ENCODE results near the gene TMEM236. TPM values are rescaled to one million over a fixed set of nuclear protein-coding genes. Genes with fewer than 3 reads are reported as not detected.
A peak's percentile ranks its signal among the peaks of the same experiment; 100 is the strongest.

TMEM236 gene
- total and polyA plus RNA-seq, 4 experiments from 2014 or later = 0.03 to 0.17 (median 0.17) TPM; not detected in 1

DNA sequence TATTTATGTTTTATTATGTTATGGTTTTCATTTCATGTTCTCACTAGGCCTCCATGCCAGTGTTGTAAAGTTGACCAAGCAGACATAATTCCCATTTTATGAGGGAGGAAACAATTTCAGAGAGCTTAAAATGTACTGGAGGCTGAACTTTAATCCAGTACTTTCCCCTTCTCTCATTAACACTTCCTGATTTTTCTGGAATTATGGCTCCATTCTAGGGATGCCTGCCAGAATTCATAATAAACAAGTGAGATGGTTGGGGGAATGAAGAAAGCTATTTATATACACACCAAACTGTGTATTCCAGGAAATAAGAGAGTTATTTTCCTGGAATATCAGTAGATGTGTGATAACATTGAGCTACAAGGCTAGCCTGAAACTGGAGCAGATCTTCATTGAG lies 6.9 kb downstream of the TMEM236 start:
- Histone ChIP-seq H3K36me3 (ENCODE audit: insufficient read depth, low read length) (no peaks in the 10 kb centered on the region), H3K27ac (ENCODE audit: low read depth, low read length) (no peak overlapping the region), H3K4me1 (ENCODE audit: insufficient read depth, low read length) (no peaks in the 10 kb centered on the region), H3K4me3 (ENCODE audit: low read length in 2 of 2) (no peak overlapping the region), H3K27me3 (ENCODE audit: insufficient read depth, low read length) (no peaks in the 10 kb centered on the region), H3K9me3 (ENCODE audit: control insufficient read depth in 1 of 2, low read length in 2 of 2) (no peaks in the 10 kb centered on the region)
- H3K27ac Mint-ChIP-seq = no peak overlapping the region
- peaks cover 0 to 3% of the 10 kb centered on the region in 2 donors for H3K27me3 Mint-ChIP-seq
- ChIA-PET POLR2A (ENCODE audit: partially characterized antibody) (no interaction called here), CTCF (ENCODE audit: partially characterized antibody) (no interaction called here)
- peaks cover 0 to 2% (median 0%) of the 10 kb centered on the region in 8 donors for H3K9me3 Mint-ChIP-seq
- peaks cover 3 to 5% (median 4%) of the 10 kb centered on the region in 4 donors for H3K4me1 Mint-ChIP-seq
- no peak overlapping the region for H3K4me3 Mint-ChIP-seq
- intact Hi-C loops (cut with micrococcal nuclease) = no loop called here
- DNase-seq = no peak
- H3K36me3 Mint-ChIP-seq = no peaks in the 10 kb centered on the region

DNA sequence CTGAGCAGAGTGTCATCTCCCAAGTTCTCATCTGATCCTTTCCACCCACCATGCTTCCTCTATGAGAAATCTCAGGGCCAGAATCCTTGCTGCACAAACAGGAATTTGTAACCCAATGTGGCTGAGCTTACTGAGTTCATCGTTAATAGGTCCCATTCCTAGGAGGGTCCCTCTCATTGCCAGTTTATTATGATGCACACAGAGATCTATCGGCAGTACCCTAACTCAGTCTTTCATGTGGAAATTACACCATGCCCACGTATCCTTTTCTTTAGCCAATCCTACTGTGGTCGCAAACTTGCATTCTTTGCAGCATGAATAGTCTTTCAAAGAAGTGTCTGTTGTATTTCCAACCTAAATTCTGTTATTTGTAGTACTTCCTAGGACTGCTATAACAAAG lies 12.1 kb downstream of the TMEM236 start:
- no peak for DNase-seq
- Histone ChIP-seq H3K9me3 (ENCODE audit: control insufficient read depth in 1 of 2, low read length in 2 of 2) (no peaks in the 10 kb centered on the region), H3K27ac (ENCODE audit: low read depth, low read length) (no peak overlapping the region), H3K4me1 (ENCODE audit: insufficient read depth, low read length) (no peaks in the 10 kb centered on the region), H3K36me3 (ENCODE audit: insufficient read depth, low read length) (no peaks in the 10 kb centered on the region), H3K27me3 (ENCODE audit: insufficient read depth, low read length) (no peaks in the 10 kb centered on the region), H3K4me3 (ENCODE audit: low read length in 2 of 2) (no peak overlapping the region)
- Mint-ChIP-seq H3K9me3 (peaks cover 0 to 6% (median under 1%) of the 10 kb centered on the region in 8 donors), H3K4me1 (peaks cover 0 to 1% (median 0%) of the 10 kb centered on the region in 4 donors), H3K4me3 (no peak overlapping the region), H3K27me3 (peaks cover 2 to 11% of the 10 kb centered on the region in 2 donors), H3K27ac (no peak overlapping the region), H3K36me3 (no peaks in the 10 kb centered on the region)
- intact Hi-C loops (cut with micrococcal nuclease) = no loop called here
- CTCF ChIA-PET (ENCODE audit: partially characterized antibody) = no interaction called here
- POLR2A ChIA-PET (ENCODE audit: partially characterized antibody) = no interaction called here

DNA sequence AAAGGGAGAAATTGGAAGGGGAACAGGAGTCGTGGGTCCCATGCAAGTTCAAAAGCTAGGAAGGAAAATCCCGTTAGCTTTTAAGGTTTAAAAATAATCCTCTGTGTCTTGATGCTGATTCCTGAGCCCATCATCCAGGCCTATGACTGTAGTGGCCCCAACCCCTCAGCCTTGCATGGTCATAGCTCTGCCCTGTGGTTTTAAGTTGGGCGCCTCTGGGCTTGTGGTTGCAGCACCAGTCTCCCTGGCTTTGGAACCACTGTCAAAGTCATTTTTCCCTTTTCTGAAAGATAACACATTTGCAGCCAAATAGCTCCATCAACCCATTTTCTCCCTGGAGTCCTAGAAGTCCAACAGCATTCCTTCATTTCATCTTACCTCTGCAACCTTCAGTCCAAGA lies 13.6 kb downstream of the TMEM236 start:
- no peak overlapping the region for H3K27ac Mint-ChIP-seq
- no peak for DNase-seq
- POLR2A ChIA-PET (ENCODE audit: partially characterized antibody) = no interaction called here

DNA sequence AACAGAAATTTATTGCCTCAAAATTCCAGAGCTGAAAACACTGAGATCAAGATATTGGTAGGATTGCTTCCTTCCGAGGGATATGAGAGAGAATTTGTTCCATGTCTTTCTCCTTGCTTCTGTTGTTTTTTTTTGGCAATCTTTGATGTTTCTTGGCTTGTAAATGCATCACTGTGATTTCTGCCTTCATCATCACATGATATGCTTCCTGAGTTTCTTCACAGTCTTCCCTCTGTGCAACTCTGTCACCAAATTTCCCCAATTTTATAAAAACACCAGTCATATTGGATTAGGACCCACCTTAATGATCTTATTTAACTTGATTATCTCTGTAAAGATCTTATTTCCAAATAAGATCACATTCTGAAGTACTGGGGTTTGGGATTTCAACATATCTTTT lies 14.7 kb downstream of the TMEM236 start:
- Histone ChIP-seq H3K9me3 (ENCODE audit: control insufficient read depth in 1 of 2, low read length in 2 of 2) (no peaks in the 10 kb centered on the region), H3K36me3 (ENCODE audit: insufficient read depth, low read length) (no peaks in the 10 kb centered on the region), H3K27ac (ENCODE audit: low read depth, low read length) (no peak overlapping the region), H3K4me3 (ENCODE audit: low read length in 2 of 2) (no peak overlapping the region), H3K27me3 (ENCODE audit: insufficient read depth, low read length) (no peaks in the 10 kb centered on the region), H3K4me1 (ENCODE audit: insufficient read depth, low read length) (no peaks in the 10 kb centered on the region)
- ChIA-PET POLR2A (ENCODE audit: partially characterized antibody) (no interaction called here), CTCF (ENCODE audit: partially characterized antibody) (no interaction called here)
- peaks cover 0 to 6% (median 0%) of the 10 kb centered on the region in 8 donors for H3K9me3 Mint-ChIP-seq
- no peak for DNase-seq
- H3K27me3 Mint-ChIP-seq = peaks cover 2 to 13% of the 10 kb centered on the region in 2 donors
- H3K4me1 Mint-ChIP-seq = peaks cover 0 to 1% (median 0%) of the 10 kb centered on the region in 4 donors
- H3K4me3 Mint-ChIP-seq = no peak overlapping the region
- no peaks in the 10 kb centered on the region for H3K36me3 Mint-ChIP-seq
- H3K27ac Mint-ChIP-seq = no peak overlapping the region
- intact Hi-C loops (cut with micrococcal nuclease) = no loop called here

More for the DNA sequence above, 13.6 kb downstream of the TMEM236 start:
- H3K27me3 ChIP-seq (ENCODE audit: insufficient read depth, low read length) = no peaks in the 10 kb centered on the region
- H3K27ac ChIP-seq (ENCODE audit: low read depth, low read length) = no peak overlapping the region
- H3K9me3 ChIP-seq (ENCODE audit: control insufficient read depth in 1 of 2, low read length in 2 of 2) = no peaks in the 10 kb centered on the region
- Mint-ChIP-seq H3K36me3 (no peaks in the 10 kb centered on the region), H3K4me3 (no peak overlapping the region), H3K9me3 (peaks cover 0 to 6% (median under 1%) of the 10 kb centered on the region in 8 donors), H3K27me3 (peaks cover 2 to 13% of the 10 kb centered on the region in 2 donors), H3K4me1 (peaks cover 0 to 1% (median 0%) of the 10 kb centered on the region in 4 donors)
- H3K4me1 ChIP-seq (ENCODE audit: insufficient read depth, low read length) = no peaks in the 10 kb centered on the region
- H3K4me3 ChIP-seq (ENCODE audit: low read length in 2 of 2) = no peak overlapping the region
- CTCF ChIA-PET (ENCODE audit: partially characterized antibody) = no interaction called here
- H3K36me3 ChIP-seq (ENCODE audit: insufficient read depth, low read length) = no peaks in the 10 kb centered on the region
- intact Hi-C loops (cut with micrococcal nuclease) = no loop called here

DNA sequence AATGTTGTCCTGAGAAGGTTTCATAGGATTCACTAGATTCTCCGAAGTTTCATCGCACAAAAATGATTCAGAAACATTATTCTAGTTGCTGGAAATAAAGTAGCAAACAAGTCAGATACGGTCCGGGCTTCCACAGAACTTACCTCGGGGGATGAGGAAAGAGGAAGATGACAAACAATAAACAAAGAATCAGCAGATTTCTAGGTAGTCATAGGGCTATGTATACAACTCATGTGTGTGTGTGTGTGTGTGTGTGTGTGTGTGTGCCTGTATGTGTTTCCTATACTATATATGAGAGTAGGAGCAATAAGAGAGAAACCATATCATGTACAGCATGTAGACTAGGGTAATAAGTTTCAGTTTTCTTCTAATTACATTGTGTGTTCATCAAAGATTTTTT lies 16.5 kb downstream of the TMEM236 start:
- POLR2A ChIA-PET (ENCODE audit: partially characterized antibody) = no interaction called here
- H3K9me3 ChIP-seq (ENCODE audit: control insufficient read depth in 1 of 2, low read length in 2 of 2) = no peaks in the 10 kb centered on the region
- Mint-ChIP-seq H3K27ac (no peak overlapping the region), H3K9me3 (peaks cover 0 to 6% (median 0%) of the 10 kb centered on the region in 8 donors), H3K36me3 (no peaks in the 10 kb centered on the region), H3K4me3 (no peak overlapping the region), H3K27me3 (peaks cover 4 to 11% of the 10 kb centered on the region in 2 donors), H3K4me1 (no peaks in the 10 kb centered on the region)
- DNase-seq = no peak
- no peaks in the 10 kb centered on the region for H3K27me3 ChIP-seq (ENCODE audit: insufficient read depth, low read length)
- H3K4me1 ChIP-seq (ENCODE audit: insufficient read depth, low read length) = no peaks in the 10 kb centered on the region
- CTCF ChIA-PET (ENCODE audit: partially characterized antibody) = no interaction called here
- H3K4me3 ChIP-seq (ENCODE audit: low read length in 2 of 2) = no peak overlapping the region
- H3K27ac ChIP-seq (ENCODE audit: low read depth, low read length) = no peak overlapping the region
- intact Hi-C loops (cut with micrococcal nuclease) = no loop called here
- H3K36me3 ChIP-seq (ENCODE audit: insufficient read depth, low read length) = no peaks in the 10 kb centered on the region

DNA sequence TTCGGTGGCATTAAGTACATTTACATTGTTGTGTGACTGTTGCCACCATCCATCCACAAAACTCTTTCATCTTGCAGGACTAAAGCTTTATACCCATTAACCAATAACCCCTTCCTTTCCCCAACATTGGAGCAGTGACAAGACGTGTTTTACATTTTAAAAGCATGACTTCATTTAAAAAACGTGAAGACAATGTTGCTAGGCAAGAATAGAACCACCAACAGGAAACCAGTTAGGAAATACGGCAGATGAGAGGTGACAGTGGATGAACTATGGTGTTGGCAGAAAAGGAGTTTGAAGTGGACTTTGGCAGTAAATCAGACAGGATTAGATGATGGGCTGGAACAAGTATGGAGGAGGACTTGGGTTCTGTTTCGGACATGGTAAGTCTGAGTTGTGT lies 17.0 kb downstream of the TMEM236 start:
- no peaks in the 10 kb centered on the region for H3K36me3 ChIP-seq (ENCODE audit: insufficient read depth, low read length)
- no peak overlapping the region for H3K27ac ChIP-seq (ENCODE audit: low read depth, low read length)
- no peaks in the 10 kb centered on the region for H3K9me3 ChIP-seq (ENCODE audit: control insufficient read depth in 1 of 2, low read length in 2 of 2)
- Mint-ChIP-seq H3K4me3 (peak overlapping the region in 1 of 8 donors; percentile 0), H3K36me3 (no peaks in the 10 kb centered on the region), H3K9me3 (peaks cover 0 to 6% (median 0%) of the 10 kb centered on the region in 8 donors), H3K4me1 (no peaks in the 10 kb centered on the region), H3K27ac (no peak overlapping the region), H3K27me3 (peaks cover 4 to 10% of the 10 kb centered on the region in 2 donors)
- intact Hi-C loops (cut with micrococcal nuclease) = no loop called here
- H3K4me1 ChIP-seq (ENCODE audit: insufficient read depth, low read length) = no peaks in the 10 kb centered on the region
- no peak overlapping the region for H3K4me3 ChIP-seq (ENCODE audit: low read length in 2 of 2)
- no peaks in the 10 kb centered on the region for H3K27me3 ChIP-seq (ENCODE audit: insufficient read depth, low read length)
- DNase-seq = no peak
- ChIA-PET POLR2A (ENCODE audit: partially characterized antibody) (no interaction called here), CTCF (ENCODE audit: partially characterized antibody) (no interaction called here)

DNA sequence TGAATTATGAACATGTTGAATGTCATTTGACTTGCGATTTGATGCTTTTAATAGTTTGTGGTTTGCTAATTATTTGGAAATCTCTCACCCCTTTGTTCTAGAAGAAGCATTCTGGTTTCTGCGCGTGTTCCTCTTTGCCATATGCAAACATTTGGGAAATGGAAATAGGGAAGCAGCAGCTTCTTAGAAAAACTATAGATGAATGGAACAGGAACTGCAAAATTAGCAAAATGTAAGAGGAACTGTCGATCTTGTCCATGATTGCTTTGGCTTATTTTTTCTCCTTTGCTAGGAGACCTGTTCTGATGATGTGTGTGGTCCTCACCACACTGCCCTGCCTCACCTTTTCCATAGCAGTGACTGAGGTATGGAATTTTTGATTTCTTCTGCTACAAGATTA lies 19.0 kb downstream of the TMEM236 start:
- no peak for DNase-seq
- no peaks in the 10 kb centered on the region for H3K27me3 ChIP-seq (ENCODE audit: insufficient read depth, low read length)
- no peaks in the 10 kb centered on the region for H3K4me1 ChIP-seq (ENCODE audit: insufficient read depth, low read length)
- no peak overlapping the region for H3K27ac ChIP-seq (ENCODE audit: low read depth, low read length)
- H3K4me3 ChIP-seq (ENCODE audit: low read length in 2 of 2) = no peak overlapping the region
- H3K36me3 ChIP-seq (ENCODE audit: insufficient read depth, low read length) = no peaks in the 10 kb centered on the region
- no peaks in the 10 kb centered on the region for H3K4me1 Mint-ChIP-seq
- H3K36me3 Mint-ChIP-seq = no peaks in the 10 kb centered on the region
- ChIA-PET CTCF (ENCODE audit: partially characterized antibody) (no interaction called here), POLR2A (ENCODE audit: partially characterized antibody) (no interaction called here)
- intact Hi-C loops (cut with micrococcal nuclease) = no loop called here
- peaks cover 4 to 9% of the 10 kb centered on the region in 2 donors for H3K27me3 Mint-ChIP-seq
- no peaks in the 10 kb centered on the region for H3K9me3 ChIP-seq (ENCODE audit: control insufficient read depth in 1 of 2, low read length in 2 of 2)
- H3K4me3 Mint-ChIP-seq = no peak overlapping the region
- peaks cover 0 to 4% (median 0%) of the 10 kb centered on the region in 8 donors for H3K9me3 Mint-ChIP-seq
- no peak overlapping the region for H3K27ac Mint-ChIP-seq

DNA sequence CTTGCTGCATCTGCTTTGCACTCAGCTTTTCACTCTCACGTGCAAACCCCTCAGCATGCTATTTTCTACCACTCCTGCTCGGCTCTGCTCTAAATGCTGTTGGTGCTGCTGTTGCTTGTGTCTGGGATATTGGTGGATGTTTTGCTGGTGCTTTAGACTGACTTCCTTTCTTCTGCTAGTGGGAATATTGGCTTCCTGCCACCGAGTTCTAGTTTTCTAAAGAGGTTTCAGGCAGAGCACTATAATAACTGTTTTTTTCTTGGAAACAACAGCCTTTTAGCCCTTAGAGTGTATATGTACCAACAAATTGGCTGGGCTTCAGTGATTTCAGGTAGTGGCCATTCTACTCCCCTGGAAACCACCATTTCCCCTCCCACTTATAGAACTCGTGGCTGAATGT lies 27.8 kb downstream of the TMEM236 start:
- Mint-ChIP-seq H3K27me3 (peaks cover 0 to 2% of the 10 kb centered on the region in 2 donors), H3K4me1 (no peaks in the 10 kb centered on the region), H3K4me3 (no peak overlapping the region), H3K27ac (no peak overlapping the region), H3K36me3 (no peaks in the 10 kb centered on the region), H3K9me3 (peaks cover 0 to 4% (median 0%) of the 10 kb centered on the region in 8 donors)
- no peak for DNase-seq
- H3K4me1 ChIP-seq (ENCODE audit: insufficient read depth, low read length) = no peaks in the 10 kb centered on the region
- CTCF ChIA-PET (ENCODE audit: partially characterized antibody) = no interaction called here
- no peak overlapping the region for H3K4me3 ChIP-seq (ENCODE audit: low read length in 2 of 2)
- H3K27ac ChIP-seq (ENCODE audit: low read depth, low read length) = no peak overlapping the region
- no peaks in the 10 kb centered on the region for H3K9me3 ChIP-seq (ENCODE audit: control insufficient read depth in 1 of 2, low read length in 2 of 2)
- POLR2A ChIA-PET (ENCODE audit: partially characterized antibody) = no interaction called here
- intact Hi-C loops (cut with micrococcal nuclease) = no loop called here
- H3K36me3 ChIP-seq (ENCODE audit: insufficient read depth, low read length) = no peaks in the 10 kb centered on the region
- H3K27me3 ChIP-seq (ENCODE audit: insufficient read depth, low read length) = no peaks in the 10 kb centered on the region
